ENCODE results near the gene AJAP1. TPM values are rescaled to one million over a fixed set of nuclear protein-coding genes. Genes with fewer than 3 reads are reported as not detected.

AJAP1 gene
- total RNA-seq, 4 donors from 2014 or later: 0.19 to 0.65 (median 0.22) TPM; not detected in 1

DNA sequence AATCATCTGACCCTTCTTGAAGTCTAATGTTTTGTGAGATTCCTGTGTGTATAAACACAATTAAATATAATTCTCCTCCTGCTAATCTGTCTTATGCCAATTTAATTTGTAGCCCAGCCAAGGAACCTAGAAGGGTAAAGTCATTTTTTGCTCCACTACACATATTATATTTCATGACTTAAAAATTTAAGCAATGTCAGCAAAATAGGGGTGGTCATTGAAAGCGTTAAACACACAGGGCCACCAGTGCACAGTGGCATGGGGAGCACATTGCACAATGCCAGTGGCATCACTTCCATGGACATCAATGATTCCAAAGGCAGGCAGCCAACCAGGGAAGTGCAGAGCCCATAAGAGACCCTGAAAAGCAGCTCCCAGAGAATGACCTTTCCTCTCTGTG lies 166.1 kb downstream of the AJAP1 start:
- TF ChIP-seq, protein P1, sequence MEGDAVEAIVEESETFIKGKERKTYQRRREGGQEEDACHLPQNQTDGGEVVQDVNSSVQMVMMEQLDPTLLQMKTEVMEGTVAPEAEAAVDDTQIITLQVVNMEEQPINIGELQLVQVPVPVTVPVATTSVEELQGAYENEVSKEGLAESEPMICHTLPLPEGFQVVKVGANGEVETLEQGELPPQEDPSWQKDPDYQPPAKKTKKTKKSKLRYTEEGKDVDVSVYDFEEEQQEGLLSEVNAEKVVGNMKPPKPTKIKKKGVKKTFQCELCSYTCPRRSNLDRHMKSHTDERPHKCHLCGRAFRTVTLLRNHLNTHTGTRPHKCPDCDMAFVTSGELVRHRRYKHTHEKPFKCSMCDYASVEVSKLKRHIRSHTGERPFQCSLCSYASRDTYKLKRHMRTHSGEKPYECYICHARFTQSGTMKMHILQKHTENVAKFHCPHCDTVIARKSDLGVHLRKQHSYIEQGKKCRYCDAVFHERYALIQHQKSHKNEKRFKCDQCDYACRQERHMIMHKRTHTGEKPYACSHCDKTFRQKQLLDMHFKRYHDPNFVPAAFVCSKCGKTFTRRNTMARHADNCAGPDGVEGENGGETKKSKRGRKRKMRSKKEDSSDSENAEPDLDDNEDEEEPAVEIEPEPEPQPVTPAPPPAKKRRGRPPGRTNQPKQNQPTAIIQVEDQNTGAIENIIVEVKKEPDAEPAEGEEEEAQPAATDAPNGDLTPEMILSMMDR (IDR thresholded peaks at IDR 0.05; ENCODE audit: low read depth): no peak

DNA sequence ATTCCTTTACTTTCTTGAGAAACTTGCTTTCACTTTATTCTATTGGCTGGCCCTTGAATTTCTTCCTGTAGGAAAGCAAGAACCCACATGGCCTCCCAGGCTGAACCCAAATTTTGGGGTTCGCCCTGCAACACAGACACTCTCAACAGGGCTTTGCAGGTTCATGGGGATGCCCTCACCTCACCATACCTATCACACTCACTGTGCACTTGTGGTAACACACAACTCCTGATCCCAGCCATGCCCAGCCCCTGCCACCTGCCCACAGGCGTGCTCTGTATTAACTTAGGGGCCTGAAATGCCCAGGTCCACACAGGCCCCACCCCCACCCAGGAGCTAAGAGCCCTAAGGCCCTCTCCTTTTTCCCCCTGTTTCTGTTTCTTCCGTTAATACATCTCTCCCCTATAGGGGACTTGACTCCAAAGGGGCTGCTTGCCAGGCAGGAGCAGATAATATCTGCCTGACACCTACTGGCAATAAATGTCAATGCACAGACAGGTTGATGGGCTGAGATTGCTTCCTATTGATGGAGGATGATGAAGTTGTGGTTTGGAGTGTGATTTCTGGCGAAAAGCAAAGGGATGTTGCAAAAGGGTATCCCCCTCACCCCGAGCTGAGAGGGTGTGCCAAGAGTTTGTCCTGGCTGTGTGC lies 171.5 kb downstream of the AJAP1 start:
- TF ChIP-seq, protein P1 (IDR thresholded peaks at IDR 0.05; ENCODE audit: low read depth): no peak

DNA sequence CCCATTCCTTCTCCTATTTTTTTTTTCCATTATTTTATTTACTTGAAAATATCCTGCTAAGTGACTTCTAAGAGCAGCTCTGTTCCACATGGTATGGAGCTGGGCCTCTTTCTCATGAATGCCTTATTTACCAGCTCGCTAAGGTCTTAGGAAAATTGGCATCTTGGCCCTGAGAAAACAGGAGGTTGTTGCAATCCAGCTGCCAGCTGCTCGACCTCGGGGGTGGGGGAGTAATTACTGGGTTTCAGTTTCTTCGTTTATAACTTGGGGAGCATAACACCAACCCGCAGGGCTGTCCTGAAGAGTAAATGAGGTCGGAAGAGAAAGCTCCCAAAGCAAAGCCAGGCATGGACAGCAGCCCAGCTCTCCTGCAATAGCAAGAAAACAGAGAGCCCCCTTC lies 176.3 kb downstream of the AJAP1 start:
- TF ChIP-seq, protein P1 (IDR thresholded peaks at IDR 0.05; ENCODE audit: low read depth): no peak

DNA sequence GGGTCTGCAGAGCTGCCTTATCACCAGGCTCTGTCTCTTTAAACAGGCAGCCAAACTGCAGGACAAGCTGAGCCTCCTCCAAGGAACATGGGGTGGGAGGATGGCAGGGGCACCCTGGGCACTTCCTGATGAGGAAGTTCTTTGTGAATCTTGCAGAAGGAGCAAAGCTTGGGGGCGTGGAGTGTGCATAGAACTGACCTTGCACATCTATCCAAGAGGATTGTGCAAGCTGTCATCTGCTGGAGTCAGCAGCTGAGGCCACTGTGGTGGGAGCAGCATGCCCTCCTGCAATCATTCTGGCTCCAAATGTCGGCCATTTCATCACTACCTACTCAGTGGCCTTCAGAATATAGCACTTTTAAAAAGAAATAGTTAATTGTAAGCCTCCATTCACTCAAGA lies 182.2 kb downstream of the AJAP1 start:
- TF ChIP-seq, protein P1 (IDR thresholded peaks at IDR 0.05; ENCODE audit: low read depth): no peak

DNA sequence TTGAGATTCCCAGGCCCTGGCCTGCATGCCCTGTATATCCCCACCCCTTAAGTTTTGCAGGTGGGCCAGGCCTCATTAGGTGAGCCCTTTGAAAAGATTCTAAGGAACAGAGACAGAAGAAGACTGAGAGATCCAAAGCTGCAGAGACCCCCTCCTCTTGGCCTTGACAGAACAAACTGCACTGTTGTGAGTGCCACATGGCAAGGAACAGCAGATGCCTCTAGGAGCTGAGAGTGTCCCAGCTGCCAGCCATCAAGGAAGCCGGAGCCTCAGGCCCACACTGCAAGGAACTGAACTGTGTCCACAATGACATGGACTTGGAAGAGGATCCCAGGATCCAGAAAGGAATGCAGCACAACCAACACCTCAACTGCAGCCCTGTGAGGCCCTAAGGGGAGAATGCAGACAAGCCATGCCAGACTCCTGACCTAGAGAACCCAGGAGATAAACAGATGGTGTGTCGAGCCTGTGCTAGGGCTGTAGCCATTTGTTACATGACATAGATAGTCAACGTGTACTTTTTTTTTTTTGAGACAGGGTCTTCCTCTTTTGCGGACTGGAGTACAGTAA lies 182.7 kb downstream of the AJAP1 start:
- TF ChIP-seq, protein P1 (IDR thresholded peaks at IDR 0.05; ENCODE audit: low read depth): no peak

DNA sequence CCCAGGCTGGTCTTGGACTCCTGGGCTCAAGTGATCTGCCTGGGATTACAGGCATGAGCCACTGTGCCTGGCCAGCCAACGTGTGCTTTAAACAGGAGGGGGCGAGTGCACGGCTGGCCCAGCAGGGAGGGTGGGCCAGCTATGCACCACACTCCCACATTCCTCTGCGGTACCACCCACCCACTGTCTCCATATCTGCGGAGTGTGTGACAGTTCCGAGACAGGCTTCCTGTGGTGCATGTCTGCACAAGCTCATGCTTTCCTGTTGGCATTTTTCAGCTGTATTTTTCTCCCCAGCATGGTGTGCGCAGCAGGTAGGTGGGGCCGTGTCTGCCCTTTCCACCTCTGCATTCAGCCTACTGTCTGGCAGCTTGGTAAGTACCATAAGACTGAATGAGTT lies 183.3 kb downstream of the AJAP1 start:
- TF ChIP-seq, protein P1 (IDR thresholded peaks at IDR 0.05; ENCODE audit: low read depth): no peak

DNA sequence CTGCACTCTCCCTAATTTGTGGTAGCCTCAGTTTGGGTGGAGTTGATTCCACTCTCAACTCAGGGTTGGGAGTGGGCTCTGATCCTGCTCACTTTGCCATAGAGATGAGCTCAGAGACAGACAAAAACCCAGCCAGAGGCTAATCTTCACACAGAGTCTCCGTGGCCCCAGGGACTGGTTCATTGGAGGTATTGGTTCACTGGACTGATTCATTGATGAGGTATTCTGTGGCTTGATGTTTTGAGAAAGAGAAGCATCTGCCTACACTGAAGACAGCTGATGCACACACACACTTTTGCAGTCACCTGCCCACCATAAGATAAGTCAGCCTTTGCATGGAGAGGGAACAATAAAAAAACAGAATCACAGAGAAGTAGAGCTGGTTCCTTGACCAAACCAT lies 183.8 kb downstream of the AJAP1 start:
- TF ChIP-seq, protein P1 (IDR thresholded peaks at IDR 0.05; ENCODE audit: low read depth): no peak
